NCI-H748 (cell line): ENCODE results near the gene ACSM5.
"Not testable (repeated sequence)": the region's sequence is repeated elsewhere in the genome, so short reads cannot be mapped to it uniquely, and the experiment has no call there.

Experiments used
- DNase-seq: peaks from one replicate; lab custom pipeline; 2025; ENCODE audit not compliant: unreplicated experiment; lab: John Stamatoyannopoulos, UW

ACSM5 gene

DNA sequence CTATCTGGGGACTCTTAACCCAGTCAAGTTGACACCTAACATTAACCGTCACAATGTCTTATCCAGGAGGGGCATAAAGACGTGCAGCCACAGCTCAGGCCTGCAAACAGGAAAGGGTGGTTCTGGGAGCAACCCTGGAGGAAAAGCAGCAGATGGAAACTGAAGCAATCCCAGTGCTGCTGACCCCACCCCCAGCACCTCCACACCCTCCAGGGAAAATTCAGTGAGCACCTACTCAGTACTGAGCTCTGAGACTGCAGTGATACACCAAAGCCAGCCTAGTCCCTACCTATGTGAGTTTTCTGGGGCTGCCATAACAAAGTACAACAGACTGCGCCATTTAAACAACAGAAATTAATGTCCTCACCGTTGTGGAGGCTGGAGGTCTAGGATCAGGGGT is 32.5 kb downstream of the ACSM5 start:
- not testable (repeated sequence) for DNase-seq

DNA sequence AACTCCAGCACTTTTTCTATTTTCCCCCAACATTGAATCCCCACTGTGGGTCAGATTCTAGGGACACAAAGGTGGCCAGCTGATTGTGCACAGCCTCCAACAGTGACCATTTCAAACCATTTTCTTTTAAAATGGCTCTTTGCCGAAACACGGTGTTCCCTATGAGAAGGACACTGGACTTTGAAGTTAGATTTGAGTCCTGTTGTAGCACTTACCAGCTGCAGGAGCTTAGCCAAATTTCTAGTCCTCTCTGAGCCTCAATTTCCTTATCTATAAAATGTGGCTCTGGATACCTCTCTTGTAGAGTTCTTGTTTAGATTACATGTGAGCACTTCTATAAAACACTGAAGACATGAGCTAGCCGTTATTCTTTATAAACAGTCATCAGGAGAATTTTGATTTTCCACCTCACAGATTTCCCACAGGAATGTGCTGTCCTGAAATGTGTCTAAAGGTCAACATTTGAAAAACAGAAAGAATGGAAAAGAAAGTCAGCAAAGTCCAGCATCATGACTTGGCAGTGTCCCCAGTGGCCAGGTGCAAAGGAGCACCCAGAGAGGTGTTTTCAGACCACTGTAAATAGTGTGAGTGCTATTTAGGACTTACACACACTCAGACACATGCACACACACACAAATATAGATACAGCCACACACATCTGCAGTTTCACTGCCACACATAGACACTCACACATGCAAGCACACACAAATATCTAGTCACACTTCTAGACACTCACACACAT is 37.5 kb downstream of the ACSM5 start:
- not testable (repeated sequence) for DNase-seq

DNA sequence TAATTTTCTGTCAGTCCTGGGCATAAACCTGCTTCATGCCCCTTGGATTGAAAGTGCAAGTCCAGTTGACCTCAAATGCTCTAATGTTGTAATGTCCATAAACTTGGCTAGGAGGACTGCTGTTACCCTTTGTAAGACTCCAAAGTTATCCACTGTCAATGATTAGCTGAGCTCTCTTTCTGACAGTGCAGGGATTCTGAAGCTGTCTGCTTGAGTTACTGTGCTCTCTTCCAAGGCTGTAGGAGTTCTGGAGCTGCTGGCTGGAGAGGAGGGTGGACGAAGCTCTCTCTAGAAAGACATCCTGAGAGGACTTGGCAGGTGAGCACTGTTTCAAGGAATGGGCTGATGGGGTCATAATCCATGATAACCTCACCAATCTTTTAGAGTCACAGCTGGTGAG is 42.0 kb downstream of the ACSM5 start, which contains the start of gene ACSM2A:
Gene ACSM2A (plus strand): TSS at position 158 of the 400 bp plus-strand sequence. CDS start 8,594 bp downstream, outside the sequence.
- not testable (repeated sequence) for DNase-seq

DNA sequence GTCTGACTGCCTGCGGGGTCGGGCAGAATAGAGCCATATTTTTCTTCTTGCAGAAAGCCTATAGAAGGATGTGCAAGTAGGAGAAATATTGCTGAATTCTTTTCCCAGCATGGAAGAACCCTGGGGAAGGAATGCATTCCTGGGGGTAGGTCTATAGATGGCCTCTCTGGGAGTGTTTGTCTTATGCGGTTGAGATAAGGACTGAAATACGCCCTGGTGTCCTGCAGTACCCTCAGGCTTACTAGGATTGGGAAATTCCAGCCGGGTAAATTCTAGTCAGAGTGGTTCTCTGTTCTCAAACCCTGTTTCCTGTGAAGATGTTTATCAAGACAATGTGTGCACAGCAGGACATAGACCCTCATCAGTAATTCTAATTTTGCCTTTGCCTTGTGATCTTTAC is 44.3 kb downstream of the ACSM5 start:
- DNase-seq = not testable (repeated sequence)

DNA sequence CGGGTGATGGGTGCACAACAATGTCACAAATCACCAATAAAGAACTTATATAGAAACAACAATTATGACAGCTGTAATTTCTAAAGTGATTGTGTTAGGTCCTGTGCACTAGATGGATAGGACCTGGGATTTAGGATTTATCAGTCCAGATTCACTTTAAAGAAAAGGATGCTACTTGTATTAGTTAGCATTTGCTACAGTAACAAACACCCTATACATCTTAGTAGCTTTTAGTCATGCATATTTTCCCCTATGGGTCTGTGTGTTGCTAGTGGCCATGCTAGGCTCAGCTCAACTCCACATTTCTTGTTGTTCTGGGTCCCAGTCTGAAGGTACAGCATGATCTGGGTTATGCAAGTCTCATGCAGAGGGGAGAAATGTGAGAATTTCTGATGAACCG is 49.9 kb downstream of the ACSM5 start:
- not testable (repeated sequence) for DNase-seq

DNA sequence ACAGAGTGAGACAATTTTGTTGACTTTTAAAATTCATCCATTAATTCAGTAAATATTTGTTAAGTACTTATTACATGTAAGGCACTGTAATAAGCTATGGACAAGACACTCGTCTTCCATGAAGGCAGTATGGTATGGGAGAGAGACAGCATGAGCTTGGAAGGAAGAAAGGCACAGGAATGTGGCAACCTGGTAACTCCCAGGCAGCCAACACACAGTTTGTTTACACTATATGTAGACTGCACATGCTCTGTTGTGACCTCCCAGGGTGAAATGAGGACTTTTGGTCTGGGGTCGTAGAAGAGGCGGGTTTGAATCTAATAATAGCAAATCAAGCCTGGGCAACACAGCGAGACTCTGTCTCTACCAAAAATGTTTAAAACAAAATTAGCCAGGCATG is 51.0 kb downstream of the ACSM5 start:
- not testable (repeated sequence) for DNase-seq

DNA sequence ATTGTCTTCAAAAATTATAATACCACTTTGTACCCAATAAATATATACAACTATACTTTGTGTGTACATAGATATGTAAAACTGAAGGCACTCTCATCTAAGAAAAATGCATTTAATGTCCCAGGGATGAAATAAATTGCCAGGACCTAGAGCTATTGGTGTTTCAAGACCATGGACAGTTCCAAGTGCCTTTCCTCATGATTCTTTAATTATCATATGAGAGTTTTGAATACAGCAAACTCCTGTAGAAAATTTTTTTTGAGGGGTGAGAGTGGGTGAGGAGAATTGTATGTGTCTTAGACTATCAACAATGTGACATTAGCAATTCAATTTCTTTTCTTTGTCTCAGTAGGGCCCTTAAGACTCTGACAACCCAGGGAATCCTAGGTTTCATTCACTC is 59.6 kb downstream of the ACSM5 start:
- DNase-seq = not testable (repeated sequence)

DNA sequence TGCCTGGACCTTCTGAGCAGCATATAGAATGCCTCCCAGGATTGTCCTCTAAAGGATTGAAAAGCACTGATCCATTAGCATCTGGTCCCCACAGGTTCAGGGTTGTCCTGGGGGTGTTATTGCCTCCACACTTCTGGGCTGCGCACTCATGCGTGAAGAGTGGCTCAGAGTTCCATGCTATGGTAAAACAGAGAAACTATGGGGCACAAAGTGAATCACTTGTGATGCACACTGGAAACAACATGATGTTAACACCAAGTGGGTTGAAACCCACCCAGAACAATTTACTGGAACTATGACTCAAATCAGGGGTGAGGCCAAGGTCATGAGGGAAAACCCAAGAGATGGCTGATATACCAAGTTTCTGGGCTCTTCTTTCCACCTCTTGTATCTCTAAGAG is 60.6 kb downstream of the ACSM5 start:
- not testable (repeated sequence) for DNase-seq

DNA sequence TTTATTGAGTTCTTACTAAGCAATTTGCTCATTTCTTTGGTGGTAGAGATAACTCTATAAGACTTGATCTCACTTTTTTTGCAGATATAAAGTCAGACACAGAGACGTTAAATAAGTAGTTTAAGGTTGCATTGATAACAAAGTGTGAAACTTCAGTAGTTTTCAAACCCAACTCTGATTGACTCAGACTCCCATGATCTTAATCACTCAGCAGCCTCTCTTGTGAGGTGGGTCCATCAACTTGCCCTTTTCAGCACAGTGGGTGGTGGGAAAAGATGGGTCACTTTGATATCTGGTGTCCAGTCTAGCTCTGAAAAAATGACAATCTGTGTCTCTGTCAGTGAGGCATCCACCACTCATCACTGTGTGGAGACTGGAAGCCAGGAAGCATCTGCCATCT is 61.4 kb downstream of the ACSM5 start:
- not testable (repeated sequence) for DNase-seq

DNA sequence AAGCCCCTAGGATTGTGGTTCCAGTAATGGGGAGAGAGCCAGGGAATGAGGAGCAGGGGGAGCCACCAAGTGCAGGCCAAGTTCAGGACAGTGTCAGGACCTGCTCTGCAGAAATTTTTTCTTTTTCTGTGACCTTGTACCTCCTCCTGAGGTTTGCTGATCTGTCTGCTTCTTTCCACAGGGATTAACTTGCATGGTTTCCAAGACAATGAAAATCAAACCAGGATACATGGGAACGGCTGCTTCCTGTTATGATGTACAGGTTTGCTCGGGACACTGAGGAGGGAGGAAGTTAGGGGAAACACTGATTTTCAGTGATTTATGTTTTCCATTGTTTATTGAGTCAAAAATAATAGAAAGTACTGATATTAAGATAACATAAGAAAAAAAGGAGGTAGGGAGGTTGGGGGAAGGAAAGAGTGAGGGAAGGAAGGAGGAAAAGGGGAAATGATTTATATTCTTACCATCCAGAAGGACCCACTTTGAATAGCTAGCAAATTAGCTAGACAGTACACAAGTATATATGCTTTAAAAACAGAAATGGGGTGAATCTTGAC is 67.9 kb downstream of the ACSM5 start:
- DNase-seq = not testable (repeated sequence)

DNA sequence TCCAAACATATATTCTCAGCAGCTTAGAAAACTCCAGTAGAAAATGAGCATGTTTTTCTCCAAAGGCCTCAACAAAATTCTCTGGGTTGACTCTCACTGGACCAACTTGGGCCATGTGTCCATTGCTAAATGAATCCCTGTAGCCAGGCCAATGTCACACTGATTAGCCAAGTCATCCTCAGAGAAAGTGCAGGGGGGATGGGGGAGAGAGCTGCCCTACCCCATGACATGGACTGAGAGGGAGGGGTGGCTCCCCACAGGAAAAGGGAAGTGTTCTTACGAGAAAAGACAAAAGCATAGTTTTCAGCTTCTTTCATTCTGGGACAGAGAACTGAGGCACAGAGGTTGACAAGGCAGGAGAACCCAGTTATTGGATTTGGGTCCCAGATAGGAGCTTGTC is 74.7 kb downstream of the ACSM5 start:
- DNase-seq = not testable (repeated sequence)

DNA sequence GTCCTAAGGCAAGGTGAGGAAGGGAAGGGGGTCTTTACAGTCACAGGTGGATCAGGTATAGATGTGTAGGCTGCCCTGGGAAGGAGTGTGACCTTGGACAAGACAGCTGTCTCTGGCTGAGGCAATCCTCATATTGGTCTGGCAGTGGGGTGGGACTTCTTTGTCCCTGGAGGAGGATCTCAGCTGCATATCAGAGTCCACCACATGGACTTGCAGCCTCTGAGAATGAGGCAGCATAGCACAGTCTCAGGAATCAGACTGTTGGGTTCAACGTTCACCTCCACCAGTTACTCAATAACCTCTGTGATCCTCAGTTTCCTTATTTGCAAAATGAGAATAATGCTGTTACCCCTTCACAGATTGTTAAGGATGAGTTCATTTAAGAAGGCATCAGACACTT is 75.4 kb downstream of the ACSM5 start:
- no peak for DNase-seq

DNA sequence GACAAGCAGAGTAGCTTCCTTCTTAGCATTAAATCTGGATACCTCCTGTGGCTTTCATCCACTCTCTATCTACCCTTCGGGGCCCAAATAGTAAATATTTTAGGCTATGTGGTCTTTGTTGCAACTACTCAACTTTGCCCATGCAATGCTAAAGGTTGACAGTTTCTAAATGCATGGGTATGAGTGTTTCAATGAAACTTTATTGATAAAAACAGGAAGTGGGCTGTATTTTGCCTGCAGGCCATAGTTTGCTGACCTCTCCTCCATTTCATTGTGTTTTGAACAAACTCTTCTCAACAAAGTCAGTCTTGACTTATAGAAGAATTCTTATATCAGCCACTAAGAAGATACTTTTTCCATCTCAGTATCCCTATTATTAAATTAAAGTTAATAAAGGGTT is 76.1 kb downstream of the ACSM5 start:
- no peak for DNase-seq
